ENCODE measurements around the gene RBFOX1. TPM values are rescaled to one million over a fixed set of nuclear protein-coding genes. Genes with fewer than 3 reads are reported as not detected.

Gene RBFOX1
- polyA plus RNA-seq, 1 donor from 2014 or later: 56.8 TPM

DNA sequence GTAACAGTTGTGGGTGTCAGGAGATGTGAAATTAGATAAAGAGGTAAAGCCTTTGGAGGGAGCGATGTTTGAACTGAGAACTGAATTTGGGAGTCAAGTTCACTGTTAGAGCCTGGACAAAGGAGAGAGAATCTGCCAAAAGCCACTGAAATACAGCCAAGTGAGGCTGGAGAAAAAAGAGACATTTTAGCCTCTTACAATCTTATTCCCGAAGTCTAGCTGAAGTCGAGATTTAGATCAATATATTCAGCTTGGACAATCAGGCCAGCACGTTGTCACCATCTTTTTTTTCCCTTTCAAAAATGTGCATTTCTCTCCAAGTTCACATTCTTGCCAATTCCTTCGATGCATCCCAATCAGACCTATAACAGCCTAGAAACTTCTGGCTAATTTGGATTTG, 312.2 kb downstream of the RBFOX1 start:
- Histone ChIP-seq H3K9me2 (ENCODE audit: insufficient read depth, low read length) (no peaks in the 10 kb centered on the region), H3K4me3 (ENCODE audit: low read length) (no peak overlapping the region), H3K36me3 (ENCODE audit: insufficient read depth, low read length) (no peaks in the 10 kb centered on the region), H3K9me3 (ENCODE audit: low read length) (no peaks in the 10 kb centered on the region), H3K9ac (ENCODE audit: low read length) (no peak overlapping the region), H3K79me2 (replicated peaks; ENCODE audit: insufficient read depth, low read length) (no peaks in the 10 kb centered on the region), H3K27me3 (ENCODE audit: insufficient read depth, low read depth, low read length) (no peaks in the 10 kb centered on the region), H3K4me2 (ENCODE audit: low read length) (no peak overlapping the region), H3K27ac (ENCODE audit: low read length) (no peak overlapping the region), H3F3A (ENCODE audit: insufficient read depth, low read length, poor library complexity, severe bottlenecking) (no peaks in the 10 kb centered on the region), H4K20me1 (ENCODE audit: insufficient read depth) (no peaks in the 10 kb centered on the region), H2AFZ (ENCODE audit: low read depth, low read length) (no peak overlapping the region)
- TF ChIP-seq RAD21 (conservative IDR thresholded peaks at IDR 0.05) (no peak), TAF1 (IDR thresholded peaks at IDR 0.05; ENCODE audit: low read depth) (no peak), EZH2 (IDR thresholded peaks at IDR 0.05; ENCODE audit: borderline replicate concordance, insufficient read depth, low read length, poor library complexity, severe bottlenecking) (no peak), MXI1 (conservative IDR thresholded peaks at IDR 0.05; ENCODE audit: poor library complexity, severe bottlenecking) (no peak), SMC3 (conservative IDR thresholded peaks at IDR 0.05; ENCODE audit: poor library complexity) (no peak), EP300 (conservative IDR thresholded peaks at IDR 0.05; ENCODE audit: poor library complexity, severe bottlenecking) (no peak), POLR2AphosphoS5 (IDR thresholded peaks at IDR 0.05) (no peak)
- TF ChIP-seq, protein P1, sequence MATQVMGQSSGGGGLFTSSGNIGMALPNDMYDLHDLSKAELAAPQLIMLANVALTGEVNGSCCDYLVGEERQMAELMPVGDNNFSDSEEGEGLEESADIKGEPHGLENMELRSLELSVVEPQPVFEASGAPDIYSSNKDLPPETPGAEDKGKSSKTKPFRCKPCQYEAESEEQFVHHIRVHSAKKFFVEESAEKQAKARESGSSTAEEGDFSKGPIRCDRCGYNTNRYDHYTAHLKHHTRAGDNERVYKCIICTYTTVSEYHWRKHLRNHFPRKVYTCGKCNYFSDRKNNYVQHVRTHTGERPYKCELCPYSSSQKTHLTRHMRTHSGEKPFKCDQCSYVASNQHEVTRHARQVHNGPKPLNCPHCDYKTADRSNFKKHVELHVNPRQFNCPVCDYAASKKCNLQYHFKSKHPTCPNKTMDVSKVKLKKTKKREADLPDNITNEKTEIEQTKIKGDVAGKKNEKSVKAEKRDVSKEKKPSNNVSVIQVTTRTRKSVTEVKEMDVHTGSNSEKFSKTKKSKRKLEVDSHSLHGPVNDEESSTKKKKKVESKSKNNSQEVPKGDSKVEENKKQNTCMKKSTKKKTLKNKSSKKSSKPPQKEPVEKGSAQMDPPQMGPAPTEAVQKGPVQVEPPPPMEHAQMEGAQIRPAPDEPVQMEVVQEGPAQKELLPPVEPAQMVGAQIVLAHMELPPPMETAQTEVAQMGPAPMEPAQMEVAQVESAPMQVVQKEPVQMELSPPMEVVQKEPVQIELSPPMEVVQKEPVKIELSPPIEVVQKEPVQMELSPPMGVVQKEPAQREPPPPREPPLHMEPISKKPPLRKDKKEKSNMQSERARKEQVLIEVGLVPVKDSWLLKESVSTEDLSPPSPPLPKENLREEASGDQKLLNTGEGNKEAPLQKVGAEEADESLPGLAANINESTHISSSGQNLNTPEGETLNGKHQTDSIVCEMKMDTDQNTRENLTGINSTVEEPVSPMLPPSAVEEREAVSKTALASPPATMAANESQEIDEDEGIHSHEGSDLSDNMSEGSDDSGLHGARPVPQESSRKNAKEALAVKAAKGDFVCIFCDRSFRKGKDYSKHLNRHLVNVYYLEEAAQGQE (IDR thresholded peaks at IDR 0.05; ENCODE audit: borderline replicate concordance): no peak
- TF ChIP-seq, protein P2, sequence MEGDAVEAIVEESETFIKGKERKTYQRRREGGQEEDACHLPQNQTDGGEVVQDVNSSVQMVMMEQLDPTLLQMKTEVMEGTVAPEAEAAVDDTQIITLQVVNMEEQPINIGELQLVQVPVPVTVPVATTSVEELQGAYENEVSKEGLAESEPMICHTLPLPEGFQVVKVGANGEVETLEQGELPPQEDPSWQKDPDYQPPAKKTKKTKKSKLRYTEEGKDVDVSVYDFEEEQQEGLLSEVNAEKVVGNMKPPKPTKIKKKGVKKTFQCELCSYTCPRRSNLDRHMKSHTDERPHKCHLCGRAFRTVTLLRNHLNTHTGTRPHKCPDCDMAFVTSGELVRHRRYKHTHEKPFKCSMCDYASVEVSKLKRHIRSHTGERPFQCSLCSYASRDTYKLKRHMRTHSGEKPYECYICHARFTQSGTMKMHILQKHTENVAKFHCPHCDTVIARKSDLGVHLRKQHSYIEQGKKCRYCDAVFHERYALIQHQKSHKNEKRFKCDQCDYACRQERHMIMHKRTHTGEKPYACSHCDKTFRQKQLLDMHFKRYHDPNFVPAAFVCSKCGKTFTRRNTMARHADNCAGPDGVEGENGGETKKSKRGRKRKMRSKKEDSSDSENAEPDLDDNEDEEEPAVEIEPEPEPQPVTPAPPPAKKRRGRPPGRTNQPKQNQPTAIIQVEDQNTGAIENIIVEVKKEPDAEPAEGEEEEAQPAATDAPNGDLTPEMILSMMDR (IDR thresholded peaks at IDR 0.05; ENCODE audit: poor library complexity, severe bottlenecking): no peak

DNA sequence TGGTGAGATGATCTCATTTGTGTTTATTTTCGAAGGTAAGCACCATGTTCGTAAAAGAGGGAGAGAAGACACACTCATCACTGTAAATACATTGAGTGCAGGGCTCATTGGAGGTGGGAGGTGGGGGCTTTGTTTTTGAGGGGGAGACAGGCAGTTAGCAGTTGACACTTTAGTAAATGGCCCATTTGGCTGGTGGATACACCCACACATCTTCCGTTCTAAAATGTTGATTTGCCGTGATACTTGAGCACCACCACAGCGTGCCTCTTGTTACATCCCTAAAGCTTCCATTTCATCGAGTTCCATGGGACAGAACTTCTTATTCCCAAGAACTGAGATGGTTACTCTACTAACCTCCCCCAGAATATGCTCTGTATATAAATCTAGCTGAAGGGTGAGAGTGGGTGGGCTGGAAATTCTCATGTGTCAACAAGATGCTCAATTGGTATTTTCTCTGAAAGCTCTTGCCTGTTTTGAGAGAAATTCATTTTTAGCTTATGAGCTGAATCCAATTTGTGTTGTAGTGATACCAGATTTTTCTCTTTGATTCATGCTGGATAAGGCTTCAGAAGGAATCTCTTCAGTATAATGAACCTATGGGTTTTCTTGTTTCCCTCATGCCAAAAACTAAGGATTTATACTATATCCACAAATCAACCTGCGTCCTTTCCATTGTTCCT, 314.3 kb downstream of the RBFOX1 start:
- no peak overlapping the region for H3K4me2 ChIP-seq (ENCODE audit: low read length)
- no peak overlapping the region for H3K9ac ChIP-seq (ENCODE audit: low read length)
- H2AFZ ChIP-seq (ENCODE audit: low read depth, low read length): no peak overlapping the region
- no peaks in the 10 kb centered on the region for H3F3A ChIP-seq (ENCODE audit: insufficient read depth, low read length, poor library complexity, severe bottlenecking)
- H3K27ac ChIP-seq (ENCODE audit: low read length): no peak overlapping the region
- H3K79me2 ChIP-seq (replicated peaks; ENCODE audit: insufficient read depth, low read length): no peaks in the 10 kb centered on the region
- H4K20me1 ChIP-seq (ENCODE audit: insufficient read depth): no peaks in the 10 kb centered on the region
- no peaks in the 10 kb centered on the region for H3K9me2 ChIP-seq (ENCODE audit: insufficient read depth, low read length)
- no peaks in the 10 kb centered on the region for H3K27me3 ChIP-seq (ENCODE audit: insufficient read depth, low read depth, low read length)
- no peaks in the 10 kb centered on the region for H3K36me3 ChIP-seq (ENCODE audit: insufficient read depth, low read length)
- H3K9me3 ChIP-seq (ENCODE audit: low read length): no peaks in the 10 kb centered on the region
- TF ChIP-seq TAF1 (IDR thresholded peaks at IDR 0.05; ENCODE audit: low read depth) (no peak), EZH2 (IDR thresholded peaks at IDR 0.05; ENCODE audit: borderline replicate concordance, insufficient read depth, low read length, poor library complexity, severe bottlenecking) (no peak), RAD21 (conservative IDR thresholded peaks at IDR 0.05) (no peak), SMC3 (conservative IDR thresholded peaks at IDR 0.05; ENCODE audit: poor library complexity) (no peak), EP300 (conservative IDR thresholded peaks at IDR 0.05; ENCODE audit: poor library complexity, severe bottlenecking) (no peak), MXI1 (conservative IDR thresholded peaks at IDR 0.05; ENCODE audit: poor library complexity, severe bottlenecking) (no peak), POLR2AphosphoS5 (IDR thresholded peaks at IDR 0.05) (no peak)
- TF ChIP-seq, protein P1 (IDR thresholded peaks at IDR 0.05; ENCODE audit: borderline replicate concordance): no peak
- TF ChIP-seq, protein P2 (IDR thresholded peaks at IDR 0.05; ENCODE audit: poor library complexity, severe bottlenecking): no peak
- H3K4me3 ChIP-seq (ENCODE audit: low read length): no peak overlapping the region
